Coronary artery (tissue), 2 donors: ENCODE results near the gene TIMM23B.
A peak's percentile ranks its signal among the peaks of the same experiment; 100 is the strongest.
"Not testable (repeated sequence)": the region's sequence is repeated elsewhere in the genome, so short reads cannot be mapped to it uniquely, and the experiment has no call there.

Source experiments
- DNase-seq: peaks from one replicate; pipeline ENCODE4 v3.0.0-alpha.2; 2017; ENCODE audit warnings: low spot score
- H3K27ac ChIP-seq, 2 donors: fragments of 200-600 bp; sonication (generic); one replicate each; pipeline ENCODE4 v1.5.1; 2016 to 2019
- H3K4me3 ChIP-seq: fragments of 200-600 bp; sonication (generic); 2 replicates; pipeline ENCODE4 v1.5.1; 2016; ENCODE audit warnings: mild to moderate bottlenecking, moderate library complexity

Gene TIMM23B, protein sequence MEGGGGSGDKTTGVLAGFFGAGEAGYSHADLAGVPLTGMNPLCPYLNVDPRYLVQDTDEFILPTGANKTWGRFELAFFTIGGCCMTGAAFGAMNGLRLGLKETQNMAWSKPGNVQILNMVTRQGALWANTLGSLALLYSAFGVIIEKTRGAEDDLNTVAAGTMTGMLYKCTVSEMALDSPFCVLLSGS

GRCh38 chr10:49941447-49942338 lies at the start of gene TIMM23B, which contains the start of gene PARG:
TSS of gene TIMM23B (plus strand) at chr10:49942053. CDS start at chr10:49942195, 142 bp downstream.
TSS of gene PARG (minus strand) at chr10:49942027. CDS start at chr10:49941725, 302 bp downstream.
- Histone ChIP-seq H3K4me3 (peak within 1 kb of the TSS; percentile 95), H3K27ac (peak within 1 kb of the TSS; percentile 56 to 84)

DNA sequence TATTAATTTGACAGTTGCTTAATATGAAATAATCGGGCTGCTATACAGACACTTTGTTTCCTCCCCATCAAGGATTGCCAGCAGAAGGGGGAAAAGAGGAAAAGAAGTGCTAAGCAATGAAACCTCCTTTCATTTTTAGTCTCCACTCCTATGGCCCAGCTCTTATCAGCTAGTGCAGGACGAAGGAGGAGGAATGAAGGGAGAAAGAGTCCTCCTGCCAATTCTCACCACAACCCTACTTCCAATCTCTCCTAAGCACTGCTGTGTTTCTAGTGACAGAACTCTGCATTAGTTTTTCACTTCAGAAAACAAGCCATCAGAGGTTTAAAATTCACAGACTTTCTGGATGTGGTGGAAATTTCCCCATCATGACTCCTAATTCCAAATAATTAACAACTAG lies 41.9 kb upstream of the TIMM23B start:
- not testable (repeated sequence) for H3K27ac ChIP-seq, DNase-seq, H3K4me3 ChIP-seq

More at GRCh38 chr10:49941447-49942338, at the start of gene TIMM23B, which contains the start of gene PARG:
- DNase-seq: peak; percentile 78

DNA sequence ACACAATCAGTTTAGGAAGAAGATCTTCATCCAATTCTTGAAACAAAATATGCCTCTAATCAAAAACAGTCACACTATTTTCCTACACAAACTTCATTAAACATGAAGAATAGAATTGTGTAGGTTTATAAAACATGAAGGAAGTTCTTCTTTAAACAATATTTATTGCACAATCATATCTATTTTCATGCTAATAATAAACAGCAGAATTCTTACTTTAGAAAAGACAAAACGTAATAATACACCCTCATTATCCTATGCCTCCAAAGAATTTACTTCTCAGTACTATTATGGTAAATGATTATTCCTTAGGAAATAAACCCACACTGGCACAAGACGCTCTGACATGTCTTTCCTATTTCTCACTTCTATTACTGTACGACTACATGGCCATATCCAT lies 41.4 kb upstream of the TIMM23B start:
- DNase-seq, H3K27ac ChIP-seq, H3K4me3 ChIP-seq: not testable (repeated sequence)

DNA sequence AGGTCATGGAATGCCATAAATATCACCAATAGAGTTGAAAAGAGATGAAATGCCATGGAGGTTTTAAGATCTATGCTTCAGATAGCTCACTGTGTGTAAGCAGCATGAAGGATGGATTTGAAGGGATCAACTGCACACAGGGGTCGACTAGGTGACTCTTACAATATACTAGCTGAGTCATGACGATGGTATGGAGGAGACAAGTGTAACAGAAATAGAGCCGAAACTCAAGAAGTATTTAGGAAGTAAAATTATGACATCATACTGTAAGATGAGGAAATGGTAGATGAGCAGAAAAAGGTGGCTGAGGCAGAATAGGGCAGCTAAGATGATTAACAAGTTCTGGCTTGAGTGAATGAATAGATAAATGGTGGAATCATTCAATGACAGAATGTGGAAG lies 38.0 kb upstream of the TIMM23B start:
- DNase-seq, H3K4me3 ChIP-seq, H3K27ac ChIP-seq: not testable (repeated sequence)

DNA sequence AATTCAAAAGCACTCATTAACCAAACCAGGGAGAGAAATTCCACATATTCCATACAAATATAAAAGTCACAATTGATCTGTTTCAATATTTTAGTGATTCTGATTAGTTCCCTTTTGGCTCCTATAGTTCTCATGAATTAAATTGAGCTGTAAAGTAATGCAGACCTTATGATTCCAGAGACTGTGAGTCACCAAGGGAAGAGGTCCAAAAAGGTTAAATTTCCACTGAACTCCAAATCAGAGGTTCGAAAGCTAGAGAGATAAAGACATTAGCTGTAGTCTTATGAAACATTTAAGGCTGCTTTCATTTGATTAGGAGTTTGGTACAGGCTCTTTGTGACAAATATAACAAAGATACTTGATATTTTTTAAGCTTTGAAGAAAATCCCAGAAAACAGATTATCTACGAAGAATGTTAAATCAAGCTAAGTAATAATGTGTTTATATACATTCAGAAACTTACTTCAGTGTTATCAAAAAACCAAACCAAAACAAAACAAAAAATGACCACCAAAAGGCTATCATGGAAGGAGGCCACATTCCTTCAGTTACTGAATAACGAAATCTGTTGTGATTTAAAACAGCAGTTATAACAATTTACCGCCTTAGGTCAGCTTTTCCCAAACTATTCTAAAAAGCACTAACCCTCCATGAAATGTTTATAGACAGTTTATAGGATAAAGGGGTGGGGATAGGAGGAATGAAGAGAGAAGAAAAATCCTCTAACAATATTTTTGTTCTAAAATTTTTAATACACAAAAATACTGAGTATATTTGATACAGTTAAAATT lies 33.4 kb upstream of the TIMM23B start:
- not testable (repeated sequence) for H3K27ac ChIP-seq, H3K4me3 ChIP-seq, DNase-seq

- DNase-seq, H3K27ac ChIP-seq, H3K4me3 ChIP-seq: not testable (repeated sequence)
Measured at GRCh38 chr10:49910295-49910694, 31.6 kb upstream of the TIMM23B start.

GRCh38 chr10:49916451-49916850 lies 25.4 kb upstream of the TIMM23B start:
- H3K4me3 ChIP-seq, H3K27ac ChIP-seq, DNase-seq: not testable (repeated sequence)

DNA sequence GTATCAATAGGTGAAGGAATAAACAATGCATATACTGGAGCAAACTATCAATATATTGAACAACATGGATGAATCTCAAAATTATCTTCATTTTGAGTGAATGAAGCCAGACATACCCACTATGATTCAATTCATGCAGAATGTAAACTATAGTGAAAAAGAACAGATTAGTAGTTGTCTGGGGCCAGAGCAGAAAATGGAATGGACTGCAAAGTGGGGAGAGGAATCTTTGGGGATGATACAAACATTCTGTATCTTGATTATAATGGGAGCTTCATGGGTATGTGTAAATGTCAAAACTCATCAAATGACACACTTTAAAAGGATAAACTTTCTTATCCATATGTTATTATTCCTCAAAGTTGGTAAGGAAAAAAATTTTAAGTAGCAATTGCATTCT lies 23.9 kb upstream of the TIMM23B start:
- H3K27ac ChIP-seq, DNase-seq, H3K4me3 ChIP-seq: not testable (repeated sequence)

DNA sequence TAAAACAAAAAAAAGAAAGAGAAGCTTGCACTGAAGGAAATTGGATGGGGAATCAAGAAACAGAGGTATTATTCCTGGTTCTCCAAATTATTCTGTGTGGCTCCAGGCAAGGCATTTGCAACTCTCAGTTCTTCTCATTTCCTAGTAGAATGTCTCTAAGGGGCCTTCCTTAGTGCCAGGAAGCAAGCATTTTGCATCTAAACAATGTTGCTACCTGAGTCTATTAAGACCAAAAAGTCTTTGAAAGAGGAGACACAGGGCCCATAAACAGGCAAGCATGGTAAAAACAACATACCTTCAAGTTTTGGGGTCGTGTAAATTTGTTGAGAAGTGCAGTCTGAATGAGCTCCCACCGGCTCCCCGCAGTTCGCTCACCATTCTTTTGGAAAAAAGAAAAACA lies 19.8 kb upstream of the TIMM23B start:
- DNase-seq, H3K27ac ChIP-seq, H3K4me3 ChIP-seq: not testable (repeated sequence)

DNA sequence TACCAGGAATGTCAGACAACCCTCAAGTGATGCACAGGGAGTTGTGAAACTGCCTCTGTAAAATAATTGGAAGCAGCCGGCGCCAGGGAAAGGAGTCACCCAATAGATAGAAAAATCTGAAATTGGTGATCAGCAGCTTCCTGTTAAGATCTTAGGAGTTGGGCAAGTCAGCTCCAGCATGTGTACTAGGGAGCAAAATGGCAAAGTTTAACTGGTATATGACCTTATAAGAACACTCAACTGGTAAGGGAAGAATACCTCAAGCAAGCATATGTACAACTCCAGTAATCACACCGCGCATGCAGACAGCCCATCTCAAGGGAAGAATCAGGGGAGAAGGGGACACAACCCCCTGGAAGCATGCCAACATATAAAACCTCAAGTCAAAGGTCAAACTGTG lies 18.3 kb upstream of the TIMM23B start:
- H3K27ac ChIP-seq, DNase-seq, H3K4me3 ChIP-seq: not testable (repeated sequence)

DNA sequence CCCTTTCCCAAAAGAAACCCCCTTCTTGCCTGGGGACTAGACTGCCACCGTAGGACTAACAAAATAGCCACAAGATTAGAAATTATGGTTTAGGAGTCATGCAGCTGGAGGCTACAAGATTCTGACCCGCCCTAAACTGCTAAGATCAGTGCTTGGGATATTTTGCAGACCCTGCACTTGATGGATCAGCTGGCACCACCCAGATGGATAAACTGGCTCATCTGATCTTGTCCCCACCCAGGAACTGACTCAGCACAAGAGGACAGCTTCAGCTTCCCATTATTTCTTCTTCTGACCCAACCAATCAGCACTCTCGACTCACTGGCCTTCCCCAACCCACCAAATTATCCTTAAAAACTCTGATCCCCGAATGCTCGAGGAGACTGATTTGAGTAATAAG lies 10.6 kb upstream of the TIMM23B start:
- not testable (repeated sequence) for H3K4me3 ChIP-seq, DNase-seq, H3K27ac ChIP-seq

- DNase-seq, H3K27ac ChIP-seq, H3K4me3 ChIP-seq: not testable (repeated sequence)
Measured at GRCh38 chr10:49931959-49932728, 9.7 kb upstream of the TIMM23B start.

DNA sequence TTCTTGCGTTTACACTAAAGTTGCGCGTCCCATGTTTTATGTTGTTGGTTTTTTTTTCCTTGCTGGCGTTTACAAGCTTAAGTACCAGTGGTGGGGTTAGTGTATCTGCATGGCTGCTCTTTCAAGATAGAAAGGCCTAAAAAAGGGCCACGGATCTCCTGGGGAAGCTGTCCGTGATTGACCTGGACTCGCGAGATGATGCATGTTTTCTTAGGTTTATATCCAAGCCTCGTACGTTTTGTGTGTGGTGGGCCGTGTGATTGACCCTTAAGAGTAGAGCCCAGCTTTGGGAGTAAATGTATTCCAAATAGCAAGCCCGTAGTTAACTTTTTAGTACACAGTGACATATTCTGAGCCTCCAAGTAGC lies 469 bp downstream of the TIMM23B start:
- H3K4me3 ChIP-seq: peak overlapping the region; percentile 95
- DNase-seq: not testable (repeated sequence)
- H3K27ac ChIP-seq: peak overlapping the region in 1 of 2 donors; percentile 84

DNA sequence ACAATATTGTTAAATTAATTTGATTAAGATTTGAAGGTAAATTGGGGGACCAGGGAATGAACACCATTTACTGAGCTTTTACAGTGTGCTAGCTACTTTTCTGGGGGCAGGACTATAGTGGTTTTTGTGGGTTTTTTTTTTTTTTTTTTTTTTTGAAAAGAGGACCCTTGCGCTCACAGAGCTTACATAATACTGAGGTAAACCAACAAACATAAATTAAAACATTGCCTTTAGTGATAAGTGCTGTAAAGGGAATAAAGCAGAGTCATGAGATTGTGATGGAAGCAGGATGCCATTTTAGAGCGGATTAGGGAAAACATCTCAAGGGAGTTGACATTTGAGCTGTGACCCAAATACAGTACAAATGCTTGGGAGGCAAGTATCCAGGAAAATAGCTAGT lies 1.8 kb downstream of the TIMM23B start:
- not testable (repeated sequence) for H3K4me3 ChIP-seq, DNase-seq, H3K27ac ChIP-seq

- not testable (repeated sequence) for DNase-seq, H3K27ac ChIP-seq, H3K4me3 ChIP-seq
Measured at GRCh38 chr10:49948142-49948541, 6.3 kb downstream of the TIMM23B start.

GRCh38 chr10:49948737-49949136 lies 6.9 kb downstream of the TIMM23B start:
- not testable (repeated sequence) for H3K27ac ChIP-seq, H3K4me3 ChIP-seq, DNase-seq

DNA sequence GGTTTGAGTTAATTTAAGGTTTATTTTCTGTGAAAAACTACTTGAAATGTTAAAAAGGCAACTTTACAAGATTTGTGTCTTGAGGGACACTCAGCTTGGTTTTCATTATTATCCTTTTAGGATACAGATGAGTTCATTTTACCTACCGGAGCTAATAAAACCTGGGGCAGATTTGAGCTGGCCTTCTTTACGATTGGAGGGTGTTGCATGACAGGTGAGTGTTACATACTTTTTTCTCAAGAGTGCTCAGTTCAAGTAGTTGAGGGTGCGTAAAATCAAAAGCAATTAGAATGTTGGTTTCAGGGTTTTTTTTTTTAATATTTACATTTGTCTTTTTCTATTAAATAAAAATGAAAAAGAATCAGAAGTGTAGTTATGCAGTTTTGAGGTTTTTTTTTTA lies 10.2 kb downstream of the TIMM23B start:
- not testable (repeated sequence) for H3K4me3 ChIP-seq, H3K27ac ChIP-seq, DNase-seq

- H3K4me3 ChIP-seq, DNase-seq, H3K27ac ChIP-seq: not testable (repeated sequence)
Measured at GRCh38 chr10:49953122-49953521, 11.3 kb downstream of the TIMM23B start.
